Mesenchymal stem cell (in vitro differentiated cells and primary cell): ENCODE data around the gene PTPRN.

Experiments
- DNase-seq: peaks from one replicate; pipeline ENCODE4 v3.0.0-alpha.2; 2013
- H2AFZ ChIP-seq: one replicate; pipeline ENCODE4 v1.6.1; 2013; ENCODE audit warnings: low read depth, mild to moderate bottlenecking, control low read depth, inconsistent platforms, low read length, moderate library complexity
- H2AK5ac ChIP-seq: 2 replicates; pipeline ENCODE4 v1.6.1; 2013; ENCODE audit warnings: low read length, moderate library complexity, mild to moderate bottlenecking, inconsistent platforms; ENCODE audit not compliant: severe bottlenecking
- H2BK120ac ChIP-seq: one replicate; pipeline ENCODE4 v1.6.1; 2013; ENCODE audit warnings: low read depth, mild to moderate bottlenecking, inconsistent platforms, low read length, moderate library complexity
- H2BK12ac ChIP-seq, 2 experiments: one replicate each; pipeline ENCODE4 v1.6.1; 2013; ENCODE audit warnings: inconsistent platforms in 2 of 2, low read length in 2 of 2, mild to moderate bottlenecking in 2 of 2, moderate library complexity in 2 of 2, control low read depth in 1 of 2
- H2BK15ac ChIP-seq: one replicate; pipeline ENCODE4 v1.6.1; 2013; ENCODE audit warnings: mild to moderate bottlenecking, low read depth, inconsistent platforms; ENCODE audit not compliant: poor library complexity, severe bottlenecking
- H2BK5ac ChIP-seq: 2 replicates; pipeline ENCODE4 v1.6.1; 2013; ENCODE audit warnings: low read depth, mild to moderate bottlenecking, low read length, control low read depth, inconsistent platforms; ENCODE audit not compliant: poor library complexity, severe bottlenecking
- H3K14ac ChIP-seq, 2 experiments: one replicate each; pipeline ENCODE4 v1.6.1; 2013; ENCODE audit warnings: inconsistent platforms in 2 of 2, low read length in 2 of 2, control low read depth in 1 of 2, mild to moderate bottlenecking in 1 of 2, moderate library complexity in 1 of 2
- H3K18ac ChIP-seq, 2 experiments: one replicate each; pipeline ENCODE4 v1.6.1; 2013; ENCODE audit warnings: inconsistent platforms in 2 of 2, low read length in 2 of 2, control low read depth in 1 of 2, low read depth in 1 of 2, mild to moderate bottlenecking in 1 of 2
- H3K23ac ChIP-seq, 2 experiments: one replicate each; pipeline ENCODE4 v1.6.1; 2013; ENCODE audit warnings: inconsistent platforms in 2 of 2, low read length in 2 of 2, mild to moderate bottlenecking in 2 of 2, moderate library complexity in 2 of 2, control low read depth in 1 of 2
- H3K27ac ChIP-seq: 2 replicates; pipeline ENCODE4 v1.5.1; 2013; ENCODE audit warnings: mild to moderate bottlenecking, moderate library complexity, low read length, control low read depth, inconsistent platforms; ENCODE audit not compliant: poor library complexity, severe bottlenecking
- H3K27me3 ChIP-seq, 2 experiments: 2 replicates each; pipeline versions ENCODE4 v1.6.1 to v1.7.0; 2013; ENCODE audit warnings: low read length in 2 of 2, mild to moderate bottlenecking in 2 of 2, moderate library complexity in 2 of 2, control low read depth in 1 of 2, inconsistent platforms in 1 of 2; ENCODE audit not compliant: control insufficient read depth in 1 of 2, insufficient read depth in 1 of 2
- H3K36me3 ChIP-seq, 2 experiments: 2 replicates each; pipeline versions ENCODE4 v1.6.1 to v1.7.0; 2013; ENCODE audit warnings: low read length in 2 of 2, control low read depth in 1 of 2, inconsistent platforms in 1 of 2, low read depth in 1 of 2, mild to moderate bottlenecking in 1 of 2; ENCODE audit not compliant: insufficient read depth in 2 of 2, control insufficient read depth in 1 of 2
- H3K4ac ChIP-seq, 2 experiments: one replicate each; pipeline ENCODE4 v1.6.1; 2013; ENCODE audit warnings: inconsistent platforms in 2 of 2, low read length in 2 of 2, mild to moderate bottlenecking in 2 of 2, moderate library complexity in 2 of 2, control low read depth in 1 of 2, low read depth in 1 of 2
- H3K4me1 ChIP-seq: 2 replicates; pipeline ENCODE4 v1.6.1; 2013; ENCODE audit warnings: low read depth, low read length, control low read depth; ENCODE audit not compliant: control insufficient read depth, insufficient read depth
- H3K4me2 ChIP-seq: 2 replicates; pipeline ENCODE4 v1.6.1; 2013; ENCODE audit warnings: low read length, mild to moderate bottlenecking, inconsistent platforms; ENCODE audit not compliant: poor library complexity, severe bottlenecking
- H3K4me3 ChIP-seq, 2 experiments: 2 replicates each; pipeline versions ENCODE4 v1.5.1 to v1.7.0; 2013; ENCODE audit warnings: low read length in 2 of 2, mild to moderate bottlenecking in 2 of 2, control low read depth in 1 of 2, low read depth in 1 of 2; ENCODE audit not compliant: insufficient read depth in 1 of 2
- H3K79me1 ChIP-seq: replicated peaks from 2 replicates; pipeline ENCODE4 v1.6.1; 2013; ENCODE audit warnings: mild to moderate bottlenecking, control low read depth, low read length, inconsistent platforms; ENCODE audit not compliant: poor library complexity, severe bottlenecking
- H3K9ac ChIP-seq: 2 replicates; pipeline ENCODE4 v1.7.0; 2013; ENCODE audit warnings: mild to moderate bottlenecking, low read length, moderate library complexity
- H3K9me3 ChIP-seq: 2 replicates; pipeline ENCODE4 v1.7.0; 2013; ENCODE audit warnings: mild to moderate bottlenecking, low read length; ENCODE audit not compliant: control insufficient read depth
- H4K8ac ChIP-seq: one replicate; pipeline ENCODE4 v1.6.1; 2013; ENCODE audit warnings: inconsistent platforms, mild to moderate bottlenecking, low read length, moderate library complexity
- H4K91ac ChIP-seq: one replicate; pipeline ENCODE4 v1.6.1; 2013; ENCODE audit warnings: mild to moderate bottlenecking, low read length, inconsistent platforms
- WGBS: methylation state at CpG from one replicate; pipeline ENCODE4 v1.1.7; 2013; ENCODE audit warnings: mixed read lengths; 5-methylcytosine and 5-hydroxymethylcytosine counted together

The PTPRN gene

DNA sequence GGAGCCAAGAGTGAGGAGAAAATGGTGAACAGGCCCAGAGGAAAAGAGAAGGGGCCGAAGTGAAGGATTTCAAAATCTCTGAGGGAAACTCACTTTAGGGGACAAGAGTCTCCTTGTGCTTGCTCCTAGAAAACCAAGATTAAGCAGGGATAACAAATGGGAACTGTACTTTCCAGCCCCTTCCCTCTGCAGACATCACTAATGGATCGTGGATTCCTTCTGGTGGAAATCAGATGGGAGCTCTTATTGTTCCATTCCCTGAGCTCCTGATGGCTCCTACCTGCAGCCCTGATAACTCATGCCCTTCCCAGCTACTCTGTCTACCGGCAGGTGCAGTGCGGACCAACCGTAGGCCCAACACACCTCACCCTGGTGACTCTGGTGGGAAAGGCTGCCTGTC is 43.9 kb upstream of the PTPRN start:
- H3K27ac ChIP-seq, result no peak overlapping the region
- no peak overlapping the region for H2AK5ac ChIP-seq
- H3K9ac ChIP-seq, result no peak overlapping the region
- no peak overlapping the region for H3K4ac ChIP-seq
- no peak overlapping the region for H4K8ac ChIP-seq
- no peak overlapping the region for H3K14ac ChIP-seq
- H2BK120ac ChIP-seq, result no peak overlapping the region
- H3K23ac ChIP-seq, result no peak overlapping the region
- no peaks in the 10 kb centered on the region for H3K9me3 ChIP-seq
- H3K18ac ChIP-seq, result no peak overlapping the region
- DNase-seq, result no peak
- H2BK5ac ChIP-seq, result no peak overlapping the region
- H2BK15ac ChIP-seq, result no peak overlapping the region
- H2AFZ ChIP-seq, result no peak overlapping the region
- no peak overlapping the region for H2BK12ac ChIP-seq
- no peaks in the 10 kb centered on the region for H3K79me1 ChIP-seq
- H4K91ac ChIP-seq, result no peak overlapping the region
- peaks cover 35 to 78% of the 10 kb centered on the region in 2 experiments for H3K27me3 ChIP-seq
- H3K4me2 ChIP-seq, result no peak overlapping the region
- no peak overlapping the region for H3K4me3 ChIP-seq
- no peaks in the 10 kb centered on the region for H3K36me3 ChIP-seq
- WGBS, result 82% methylated on average over 5 of the region's 5 CpGs
- H3K4me1 ChIP-seq, result peaks cover 1% of the 10 kb centered on the region

DNA sequence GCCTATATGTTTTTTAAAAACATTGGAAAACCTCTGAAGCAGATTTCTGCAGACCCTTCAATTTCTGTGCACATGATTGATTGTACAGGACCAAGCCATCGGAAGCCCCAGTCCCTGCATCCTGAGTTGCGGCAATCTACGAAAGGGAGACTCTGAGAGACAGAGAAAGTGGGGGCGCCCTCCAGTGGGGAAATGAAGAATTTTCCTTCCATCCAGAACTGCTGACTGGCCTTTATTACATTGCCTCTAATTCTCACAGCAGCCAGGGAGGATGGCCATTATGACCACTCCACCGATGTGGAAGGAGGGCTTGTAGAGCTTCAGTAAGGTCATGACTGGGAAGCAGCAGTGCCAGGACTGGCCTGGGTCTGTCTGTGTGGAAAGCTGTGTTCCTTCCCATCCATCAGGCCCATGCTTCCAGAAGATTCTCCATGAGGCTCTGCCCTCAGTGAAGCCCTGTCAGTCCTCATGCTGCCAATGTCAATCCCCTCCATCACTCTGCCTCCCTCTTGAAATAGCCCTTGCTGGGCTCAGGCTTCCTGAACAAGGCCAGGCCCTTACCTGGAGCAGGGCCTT is 43.3 kb upstream of the PTPRN start:
- no peak overlapping the region for H3K14ac ChIP-seq
- H3K23ac ChIP-seq, result no peak overlapping the region
- no peak overlapping the region for H2AK5ac ChIP-seq
- no peaks in the 10 kb centered on the region for H3K36me3 ChIP-seq
- no peak overlapping the region for H2BK15ac ChIP-seq
- peak; percentile 70 for DNase-seq
- no peaks in the 10 kb centered on the region for H3K79me1 ChIP-seq
- H3K4me3 ChIP-seq, result no peak overlapping the region
- no peak overlapping the region for H2AFZ ChIP-seq
- WGBS, result 38% methylated on average over 5 of the region's 5 CpGs
- H3K27ac ChIP-seq, result no peak overlapping the region
- no peak overlapping the region for H2BK120ac ChIP-seq
- H2BK5ac ChIP-seq, result no peak overlapping the region
- no peak overlapping the region for H3K9ac ChIP-seq
- H4K8ac ChIP-seq, result no peak overlapping the region
- no peak overlapping the region for H2BK12ac ChIP-seq
- H3K4ac ChIP-seq, result no peak overlapping the region
- no peak overlapping the region for H3K4me2 ChIP-seq
- H4K91ac ChIP-seq, result no peak overlapping the region
- H3K18ac ChIP-seq, result no peak overlapping the region
- H3K9me3 ChIP-seq, result no peaks in the 10 kb centered on the region
- peaks cover 29 to 76% of the 10 kb centered on the region in 2 experiments for H3K27me3 ChIP-seq
- no peaks in the 10 kb centered on the region for H3K4me1 ChIP-seq

GRCh38 chr2:219350710-219351221 is 41.6 kb upstream of the PTPRN start:
- Histone ChIP-seq H4K8ac (no peak overlapping the region), H3K36me3 (no peaks in the 10 kb centered on the region), H3K18ac (no peak overlapping the region), H3K27me3 (peaks cover 18 to 68% of the 10 kb centered on the region in 2 experiments), H2BK12ac (no peak overlapping the region), H3K4me1 (no peaks in the 10 kb centered on the region), H3K4ac (no peak overlapping the region), H4K91ac (no peak overlapping the region), H2BK5ac (no peak overlapping the region), H2BK120ac (no peak overlapping the region), H3K27ac (no peak overlapping the region), H3K4me2 (no peak overlapping the region), H3K14ac (no peak overlapping the region), H2AK5ac (no peak overlapping the region), H3K23ac (no peak overlapping the region), H2BK15ac (no peak overlapping the region), H3K4me3 (no peak overlapping the region), H3K9ac (peak overlapping the region; percentile 78), H2AFZ (no peak overlapping the region), H3K9me3 (no peaks in the 10 kb centered on the region), H3K79me1 (no peaks in the 10 kb centered on the region)
- 48% methylated on average over 4 of the region's 4 CpGs for WGBS
- peak; percentile 65 for DNase-seq

GRCh38 chr2:219350215-219350614 is 41.0 kb upstream of the PTPRN start:
- H3K14ac ChIP-seq, result no peak overlapping the region
- H4K91ac ChIP-seq, result no peak overlapping the region
- no peak overlapping the region for H3K27ac ChIP-seq
- H3K4me1 ChIP-seq, result no peaks in the 10 kb centered on the region
- H3K4me3 ChIP-seq, result no peak overlapping the region
- H2BK12ac ChIP-seq, result peak overlapping the region in 1 of 2 experiments; percentile 35
- H3K18ac ChIP-seq, result no peak overlapping the region
- no peak overlapping the region for H3K4me2 ChIP-seq
- H2AK5ac ChIP-seq, result no peak overlapping the region
- no peak overlapping the region for H2BK120ac ChIP-seq
- no peaks in the 10 kb centered on the region for H3K9me3 ChIP-seq
- no peak overlapping the region for H2BK5ac ChIP-seq
- peak overlapping the region; percentile 78 for H3K9ac ChIP-seq
- peaks cover 16 to 63% of the 10 kb centered on the region in 2 experiments for H3K27me3 ChIP-seq
- H4K8ac ChIP-seq, result no peak overlapping the region
- no peaks in the 10 kb centered on the region for H3K36me3 ChIP-seq
- WGBS, result 68% methylated on average over 3 of the region's 3 CpGs
- H3K23ac ChIP-seq, result no peak overlapping the region
- H3K4ac ChIP-seq, result no peak overlapping the region
- H2BK15ac ChIP-seq, result no peak overlapping the region
- no peak overlapping the region for H2AFZ ChIP-seq
- H3K79me1 ChIP-seq, result no peaks in the 10 kb centered on the region
- no peak for DNase-seq
